ENCODE data around the gene INPP5A.
"Not testable (repeated sequence)": the region's sequence is repeated elsewhere in the genome, so short reads cannot be mapped to it uniquely, and the experiment has no call there.

INPP5A gene

DNA sequence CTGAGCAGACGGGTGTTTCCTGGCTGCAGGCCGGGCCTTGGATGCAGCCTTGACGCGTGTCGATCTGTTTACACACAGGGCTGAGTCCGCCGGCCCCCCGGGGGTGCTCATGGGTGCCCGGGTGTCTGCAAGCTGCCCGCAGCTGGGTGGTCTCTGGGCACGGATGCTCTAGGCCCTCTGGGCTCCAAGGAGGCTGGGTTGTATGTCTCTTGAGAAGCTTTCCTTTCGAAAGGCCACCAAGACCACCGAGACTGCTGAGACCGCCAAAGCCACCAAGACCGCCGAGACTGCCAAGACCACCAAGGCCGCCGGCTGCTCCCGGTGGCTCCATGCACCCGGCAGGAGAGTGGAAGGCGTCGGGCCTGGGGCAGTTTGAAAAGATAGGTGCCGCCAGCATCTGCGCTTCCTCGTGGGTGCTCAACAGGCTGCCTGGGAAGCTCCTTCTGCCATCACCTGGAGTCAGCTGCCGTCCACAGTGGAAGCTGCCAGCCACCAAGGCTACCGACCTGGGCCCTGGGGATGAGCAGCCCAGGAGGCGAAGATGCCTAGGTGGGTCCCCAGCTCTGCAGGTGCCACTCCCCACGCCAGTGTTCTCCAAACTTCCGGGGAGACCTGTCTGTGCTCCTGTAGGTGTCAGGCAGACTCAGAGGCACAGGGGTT is 121.1 kb downstream of the INPP5A start:
- DNase-seq (ENCODE audit: low read depth): no peak

- no peak for DNase-seq (ENCODE audit: low read depth)
These were observed 121.9 kb downstream of the INPP5A start for GRCh38 chr10:132659206-132660091.

- DNase-seq (ENCODE audit: low read depth): no peak
These were observed 122.8 kb downstream of the INPP5A start for GRCh38 chr10:132660385-132660784.

DNA sequence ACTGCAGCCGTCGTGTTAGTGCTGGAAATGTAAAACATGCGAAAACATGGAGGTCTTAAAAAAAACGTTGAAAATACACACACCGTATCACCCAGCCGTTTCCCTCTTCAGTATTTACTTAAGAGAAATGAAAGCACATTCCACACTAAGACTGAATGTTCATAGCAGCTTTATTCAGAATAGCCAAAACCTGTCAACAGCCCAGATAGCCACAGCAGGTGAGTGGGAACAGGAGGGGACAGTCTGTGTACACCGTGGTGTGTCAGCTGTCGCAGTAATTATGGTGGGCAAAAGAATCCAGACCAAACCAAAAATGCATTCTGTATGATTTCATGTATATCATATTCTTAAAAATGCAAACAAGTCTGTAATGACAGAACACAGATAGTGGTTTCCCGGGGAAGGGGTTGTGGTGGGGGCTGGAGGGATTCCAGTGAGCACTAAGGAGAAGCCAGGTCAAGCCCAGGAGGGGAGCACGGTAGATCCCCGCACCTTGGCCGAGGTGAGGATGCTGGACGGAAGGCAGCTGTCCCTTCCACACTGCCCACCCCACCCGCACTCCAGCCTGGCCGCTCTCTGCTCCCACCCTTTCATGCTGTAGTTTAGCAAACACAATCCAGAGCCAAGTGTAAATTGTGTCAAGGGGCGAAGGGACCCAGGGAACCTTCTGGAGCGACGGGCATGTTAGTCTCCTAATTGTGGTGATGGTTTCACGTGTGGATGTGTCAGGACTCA is 124.8 kb downstream of the INPP5A start:
- DNase-seq (ENCODE audit: low read depth): no peak

DNA sequence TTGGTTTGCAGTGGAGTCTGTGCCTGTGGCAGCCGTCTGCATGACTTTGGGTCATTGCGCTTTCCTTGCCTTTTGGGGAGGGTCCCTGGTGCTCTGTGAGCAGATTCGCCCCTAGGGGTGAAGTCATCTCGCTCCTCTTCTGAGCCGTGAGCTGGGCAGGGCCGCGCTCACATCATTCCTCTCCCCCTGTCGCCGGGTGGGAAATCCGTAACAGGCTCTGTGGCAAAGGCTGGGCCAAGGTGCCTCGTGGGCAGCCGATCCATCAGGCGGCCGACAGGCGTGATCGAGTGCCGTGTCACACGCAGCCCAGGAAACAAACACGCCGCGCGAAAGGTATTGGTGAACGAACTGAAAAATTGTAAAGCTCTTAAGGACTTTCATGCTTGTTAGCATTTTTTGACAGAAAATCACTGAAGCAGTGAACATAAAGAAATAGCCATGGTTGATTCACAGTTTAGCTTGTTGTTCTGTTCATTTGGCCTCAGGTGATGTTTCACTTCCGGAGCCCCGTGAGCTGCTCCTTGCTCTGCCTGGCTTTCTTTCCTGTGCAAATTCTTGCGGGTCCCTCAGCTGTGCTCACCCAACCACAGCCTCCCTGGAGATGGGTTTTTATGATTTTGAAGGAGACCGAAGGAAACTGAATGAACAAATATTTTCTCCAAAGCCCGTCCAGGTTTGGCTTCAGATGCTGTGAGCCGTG is 126.2 kb downstream of the INPP5A start:
- no peak for DNase-seq (ENCODE audit: low read depth)

GRCh38 chr10:132664407-132664806 is 126.8 kb downstream of the INPP5A start:
- DNase-seq (ENCODE audit: low read depth): no peak

GRCh38 chr10:132664883-132665282 is 127.3 kb downstream of the INPP5A start:
- DNase-seq (ENCODE audit: low read depth): no peak

DNA sequence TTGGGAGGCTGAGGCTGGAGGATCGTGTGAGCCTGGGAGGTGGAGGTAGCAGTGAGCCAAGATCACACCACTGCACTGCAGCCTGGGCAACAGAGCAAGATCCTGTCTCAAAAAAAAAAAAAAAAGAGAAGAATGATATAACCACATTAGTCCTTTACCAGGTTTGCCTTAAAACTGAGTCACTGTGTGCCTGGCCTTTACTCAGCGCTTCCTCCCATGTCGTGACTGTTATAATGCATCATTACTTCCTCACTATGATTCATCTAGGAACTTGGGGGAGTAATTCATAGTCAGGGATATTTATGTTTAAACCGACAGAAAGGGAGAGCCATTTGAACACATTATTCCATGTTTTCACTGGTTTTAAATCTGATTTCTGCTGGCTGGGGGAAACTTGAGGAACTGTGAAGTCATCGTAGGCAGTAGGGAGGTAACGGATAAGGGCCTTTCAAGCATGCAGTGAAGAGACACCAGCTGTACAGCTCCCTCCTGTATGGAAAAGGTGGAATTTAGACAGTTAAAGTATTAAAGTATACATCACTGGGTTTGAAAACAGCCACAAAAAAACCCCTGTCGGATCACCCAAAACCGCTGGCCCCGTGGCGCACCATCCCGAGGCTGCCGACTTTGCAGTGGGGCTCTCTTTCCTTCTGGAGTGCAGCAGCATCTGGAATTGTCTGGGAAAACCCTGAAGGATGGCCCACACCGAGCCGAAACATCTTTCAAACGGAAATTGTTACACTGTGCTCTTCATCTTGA is 128.5 kb downstream of the INPP5A start:
- DNase-seq (ENCODE audit: low read depth): peak; percentile 18

GRCh38 chr10:132666705-132667341 is 129.2 kb downstream of the INPP5A start:
- DNase-seq (ENCODE audit: low read depth): no peak

GRCh38 chr10:132667342-132668047 is 129.9 kb downstream of the INPP5A start:
- DNase-seq (ENCODE audit: low read depth): no peak

GRCh38 chr10:132668048-132668394 is 130.4 kb downstream of the INPP5A start:
- DNase-seq (ENCODE audit: low read depth): no peak

GRCh38 chr10:132669208-132669861 is 131.7 kb downstream of the INPP5A start:
- no peak for DNase-seq (ENCODE audit: low read depth)

DNA sequence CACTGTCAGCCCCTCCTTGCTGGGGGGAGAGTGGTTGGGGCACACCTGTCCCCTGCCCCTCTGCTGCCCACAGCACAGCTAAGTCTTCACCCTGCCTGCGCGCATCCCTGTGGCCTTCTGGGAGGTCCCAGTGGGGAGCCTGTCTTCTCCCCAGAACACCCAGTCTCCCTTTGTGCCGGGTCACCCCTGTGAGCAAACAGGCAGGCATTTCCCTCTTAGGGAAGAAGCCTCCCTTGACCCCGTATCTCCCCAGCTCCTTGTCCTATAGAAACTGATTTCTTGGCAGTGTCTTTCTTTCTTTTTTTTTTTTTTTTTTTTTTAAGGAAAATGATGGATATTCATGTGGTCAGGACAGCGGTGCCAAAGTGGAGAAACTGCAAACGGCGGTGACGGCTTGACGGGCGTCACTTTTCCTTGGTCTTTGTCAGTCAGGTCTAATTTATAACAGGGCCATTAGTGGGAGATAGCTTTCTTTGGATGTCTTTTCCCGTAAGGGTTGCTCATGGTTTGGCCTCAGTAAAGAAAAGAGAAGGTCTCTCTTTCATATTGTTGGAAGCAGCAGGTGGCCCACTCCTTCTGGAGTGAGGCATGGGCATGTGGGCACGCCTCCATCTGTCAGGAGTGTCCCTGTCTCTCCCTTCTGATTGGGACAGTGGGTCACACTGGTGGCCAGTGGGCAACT is 133.1 kb downstream of the INPP5A start:
- DNase-seq (ENCODE audit: low read depth): no peak

DNA sequence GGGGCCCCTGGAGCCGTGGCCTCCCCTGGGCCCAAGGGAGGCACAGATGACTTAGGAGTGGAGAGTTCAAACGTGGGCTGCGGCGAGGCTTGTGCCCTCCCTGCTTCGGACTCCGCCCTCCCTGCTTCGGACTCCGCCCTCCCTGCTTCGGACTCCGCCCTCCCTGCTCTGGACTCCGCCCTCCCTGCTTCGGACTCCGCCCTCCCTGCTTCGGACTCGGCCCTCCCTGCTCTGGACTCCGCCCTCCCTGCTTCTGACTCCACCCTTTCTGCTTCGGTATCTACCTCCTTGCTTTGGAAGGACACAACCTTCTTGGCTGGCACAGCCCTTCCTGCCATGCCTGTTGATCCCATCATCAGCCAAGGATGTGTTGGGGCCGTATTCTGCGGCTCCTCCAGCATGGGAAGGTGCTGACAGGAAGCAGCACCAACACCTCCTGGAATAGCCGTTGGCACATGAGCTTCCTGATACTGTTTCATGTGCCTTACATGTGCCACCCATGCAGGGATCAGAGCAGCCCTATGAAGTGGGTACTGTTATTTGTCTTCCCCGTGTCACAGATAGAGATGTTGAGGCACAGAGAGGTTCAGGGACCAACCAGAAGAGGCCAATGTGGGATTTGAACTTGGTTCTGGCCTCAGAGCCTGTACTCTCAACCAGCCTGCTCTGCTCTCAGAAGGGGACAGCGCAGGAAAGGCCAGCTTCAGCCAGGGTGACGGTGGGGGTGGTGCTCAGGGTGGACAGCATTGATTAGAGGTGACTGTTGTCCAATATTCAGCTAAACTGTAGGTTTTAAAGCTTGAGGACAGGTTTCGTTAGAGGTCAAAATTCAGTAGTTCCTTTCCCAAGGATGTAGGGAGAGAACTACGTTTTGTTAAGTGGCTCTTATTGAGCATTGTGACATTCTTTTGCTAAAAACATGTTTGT is 133.9 kb downstream of the INPP5A start:
- no peak for DNase-seq (ENCODE audit: low read depth)

GRCh38 chr10:132673746-132674145 is 136.2 kb downstream of the INPP5A start:
- not testable (repeated sequence) for DNase-seq (ENCODE audit: low read depth)

GRCh38 chr10:132674311-132674710 is 136.7 kb downstream of the INPP5A start:
- no peak for DNase-seq (ENCODE audit: low read depth)

GRCh38 chr10:132675031-132675740 is 137.6 kb downstream of the INPP5A start:
- no peak for DNase-seq (ENCODE audit: low read depth)

All from activated T-cell treated with anti-CD3 and anti-CD28 coated beads for 48 hours (primary cell).